ENCODE measurements around the gene TAGLN3.

Gene TAGLN3

GRCh38 chr3:111984636-111985298 is 14.0 kb upstream of the TAGLN3 start:
- TF ChIP-seq, protein P1, sequence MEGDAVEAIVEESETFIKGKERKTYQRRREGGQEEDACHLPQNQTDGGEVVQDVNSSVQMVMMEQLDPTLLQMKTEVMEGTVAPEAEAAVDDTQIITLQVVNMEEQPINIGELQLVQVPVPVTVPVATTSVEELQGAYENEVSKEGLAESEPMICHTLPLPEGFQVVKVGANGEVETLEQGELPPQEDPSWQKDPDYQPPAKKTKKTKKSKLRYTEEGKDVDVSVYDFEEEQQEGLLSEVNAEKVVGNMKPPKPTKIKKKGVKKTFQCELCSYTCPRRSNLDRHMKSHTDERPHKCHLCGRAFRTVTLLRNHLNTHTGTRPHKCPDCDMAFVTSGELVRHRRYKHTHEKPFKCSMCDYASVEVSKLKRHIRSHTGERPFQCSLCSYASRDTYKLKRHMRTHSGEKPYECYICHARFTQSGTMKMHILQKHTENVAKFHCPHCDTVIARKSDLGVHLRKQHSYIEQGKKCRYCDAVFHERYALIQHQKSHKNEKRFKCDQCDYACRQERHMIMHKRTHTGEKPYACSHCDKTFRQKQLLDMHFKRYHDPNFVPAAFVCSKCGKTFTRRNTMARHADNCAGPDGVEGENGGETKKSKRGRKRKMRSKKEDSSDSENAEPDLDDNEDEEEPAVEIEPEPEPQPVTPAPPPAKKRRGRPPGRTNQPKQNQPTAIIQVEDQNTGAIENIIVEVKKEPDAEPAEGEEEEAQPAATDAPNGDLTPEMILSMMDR (IDR thresholded peaks at IDR 0.05; ENCODE audit: control insufficient read depth, insufficient read depth, low read depth, low read length, missing control alignments), result no peak
- no peak for DNase-seq (ENCODE audit: low read depth)
- H3K4me3 ChIP-seq (ENCODE audit: control insufficient read depth, low read depth, low read length), result no peak overlapping the region

DNA sequence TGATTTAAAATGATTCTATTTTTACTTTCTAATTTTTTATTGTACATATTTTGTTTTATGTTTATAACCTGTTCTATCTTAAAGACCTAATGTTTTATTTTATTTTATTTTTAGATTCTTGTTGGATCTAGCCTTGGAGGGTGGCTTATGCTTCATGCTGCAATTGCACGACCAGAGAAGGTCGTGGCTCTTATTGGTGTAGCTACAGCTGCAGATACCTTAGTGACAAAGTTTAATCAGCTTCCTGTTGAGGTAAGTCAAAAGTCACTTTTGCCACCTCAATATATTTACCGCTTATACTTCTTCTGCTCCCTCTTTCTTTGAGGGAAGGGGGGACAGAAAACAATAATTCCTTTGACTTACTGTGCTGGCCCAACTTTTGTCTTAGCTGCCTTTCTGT is 11.9 kb upstream of the TAGLN3 start:
- no peak for DNase-seq (ENCODE audit: low read depth)
- TF ChIP-seq, protein P1 (IDR thresholded peaks at IDR 0.05; ENCODE audit: control insufficient read depth, insufficient read depth, low read depth, low read length, missing control alignments), result no peak
- no peak overlapping the region for H3K4me3 ChIP-seq (ENCODE audit: control insufficient read depth, low read depth, low read length)

DNA sequence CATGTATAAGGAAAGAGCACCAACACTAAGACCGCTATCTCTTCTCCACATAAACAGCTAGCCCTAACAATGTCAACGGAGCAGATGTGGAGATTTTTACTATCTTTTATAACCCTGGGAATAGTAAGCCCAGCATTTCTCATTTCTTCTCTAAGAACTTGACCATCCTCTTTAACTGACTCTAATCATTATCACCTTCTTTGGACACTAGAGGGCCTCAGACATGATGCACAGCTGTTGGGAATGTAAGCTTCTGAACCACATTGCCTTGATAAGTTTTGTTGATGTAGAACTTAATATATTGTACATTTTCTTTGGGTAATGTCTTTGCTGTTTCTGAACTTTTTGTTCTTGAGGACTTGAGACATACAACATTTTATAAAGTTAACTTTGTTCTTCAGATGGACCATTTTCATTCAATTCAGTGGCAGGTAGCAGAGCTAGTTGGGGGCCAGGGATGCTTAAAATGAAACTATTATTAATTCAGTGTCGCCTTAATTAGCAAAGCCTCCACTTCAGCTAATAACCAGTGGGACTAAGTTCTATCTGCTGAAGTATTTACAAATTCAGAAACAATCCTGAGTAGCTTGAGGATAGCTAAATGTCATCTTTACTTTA is 9.6 kb upstream of the TAGLN3 start:
- DNase-seq (ENCODE audit: low read depth), result peak; percentile 51
- no peak overlapping the region for H3K4me3 ChIP-seq (ENCODE audit: control insufficient read depth, low read depth, low read length)
- TF ChIP-seq, protein P1 (IDR thresholded peaks at IDR 0.05; ENCODE audit: control insufficient read depth, insufficient read depth, low read depth, low read length, missing control alignments), result peak; percentile 78

- no peak for DNase-seq (ENCODE audit: low read depth)
- no peak overlapping the region for H3K4me3 ChIP-seq (ENCODE audit: control insufficient read depth, low read depth, low read length)
- TF ChIP-seq, protein P1 (IDR thresholded peaks at IDR 0.05; ENCODE audit: control insufficient read depth, insufficient read depth, low read depth, low read length, missing control alignments), result no peak
Observed at GRCh38 chr3:111993038-111993437, 5.7 kb upstream of the TAGLN3 start.

GRCh38 chr3:111999484-112000324 is 982 bp downstream of the TAGLN3 start:
- DNase-seq (ENCODE audit: low read depth), result no peak
- H3K4me3 ChIP-seq (ENCODE audit: control insufficient read depth, low read depth, low read length), result peak overlapping the region; percentile 60
- TF ChIP-seq, protein P1 (IDR thresholded peaks at IDR 0.05; ENCODE audit: control insufficient read depth, insufficient read depth, low read depth, low read length, missing control alignments), result no peak

DNA sequence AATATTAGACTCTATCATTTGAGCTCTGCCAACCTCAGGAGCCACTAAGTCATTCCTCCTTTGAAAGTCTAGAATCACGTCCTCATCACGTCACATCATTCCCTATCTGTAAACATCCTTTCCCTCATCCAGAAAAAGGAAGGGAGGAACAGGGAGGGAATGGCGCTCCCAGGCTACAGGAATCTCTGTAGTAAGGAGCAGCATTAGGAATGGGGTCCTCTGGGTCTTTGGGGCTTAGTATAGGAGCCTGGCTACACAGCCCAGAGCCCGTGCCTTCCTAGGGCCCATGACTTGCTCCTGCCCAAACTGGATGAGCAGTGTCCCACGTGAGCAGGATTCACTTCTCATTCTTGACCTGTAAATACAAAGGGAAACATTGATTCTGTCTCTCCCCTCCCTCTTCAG is 1.6 kb downstream of the TAGLN3 start:
- no peak for DNase-seq (ENCODE audit: low read depth)
- H3K4me3 ChIP-seq (ENCODE audit: control insufficient read depth, low read depth, low read length), result no peak overlapping the region
- TF ChIP-seq, protein P1 (IDR thresholded peaks at IDR 0.05; ENCODE audit: control insufficient read depth, insufficient read depth, low read depth, low read length, missing control alignments), result no peak
